ENCODE results near the gene GARIN3.
"Not testable (repeated sequence)": the region's sequence is repeated elsewhere in the genome, so short reads cannot be mapped to it uniquely, and the experiment has no call there.

Gene GARIN3

DNA sequence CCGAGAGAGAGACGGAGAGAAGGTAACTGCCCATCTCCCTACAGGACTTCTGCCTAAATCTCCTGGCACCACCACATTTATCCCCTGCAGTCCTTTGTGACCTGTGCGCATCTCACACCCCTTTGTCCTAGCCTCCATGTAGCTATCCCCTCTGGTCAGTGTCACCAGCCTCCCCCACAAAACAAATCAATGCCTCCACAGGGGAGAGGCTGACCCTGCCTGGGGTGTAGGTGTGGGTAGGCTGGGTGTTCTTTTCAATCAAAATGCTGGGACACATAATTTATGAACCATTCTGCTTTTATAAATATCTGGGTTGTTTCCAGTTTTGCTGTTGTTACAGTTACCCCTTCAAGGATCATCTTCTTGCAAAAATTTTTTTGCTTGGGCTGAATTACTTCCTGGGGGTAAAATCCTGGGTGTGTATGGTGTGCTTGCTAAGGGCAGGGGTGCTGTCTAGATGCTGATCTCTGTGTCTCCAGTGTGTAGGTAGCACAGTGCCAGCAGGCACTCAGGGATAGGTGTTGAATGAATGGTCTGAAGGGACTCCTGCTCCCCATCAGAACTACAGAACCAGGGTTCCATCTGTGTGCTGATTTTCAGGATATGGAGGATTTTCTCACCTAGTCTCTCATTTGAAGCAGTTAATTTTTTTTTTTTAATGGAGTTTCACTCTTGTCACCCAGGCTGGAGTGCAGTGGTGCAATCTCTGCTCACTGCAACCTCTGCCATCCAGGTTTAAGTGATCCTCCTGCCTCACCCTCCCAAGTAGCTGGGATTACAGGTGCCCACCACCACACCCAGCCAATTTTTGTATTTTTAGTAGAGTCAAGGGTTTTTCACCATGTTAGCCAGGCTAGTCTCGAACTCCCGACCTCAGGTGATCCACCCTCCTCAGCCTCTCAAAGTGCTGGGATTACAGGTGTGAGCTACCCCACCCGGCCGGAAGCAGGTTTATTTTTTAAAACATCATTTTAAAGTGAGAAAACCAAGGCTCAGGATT is at the start of gene GARIN3:
Gene GARIN3, minus strand, starts transcription at position 51 of the 1,000 bp plus-strand sequence. CDS start 96 bp downstream, outside the sequence.
- H3K4me3 ChIP-seq (ENCODE audit: insufficient read length, low read depth), result no peak within 1 kb of the TSS
- no peaks in the 10 kb centered on the region for H3K4me1 ChIP-seq (ENCODE audit: insufficient read depth, insufficient read length)
- no peaks in the 10 kb centered on the region for H3K27me3 ChIP-seq (ENCODE audit: insufficient read depth, insufficient read length)
- H3K9me3 ChIP-seq (ENCODE audit: insufficient read depth, low read length), result 0 out of 2 replicates have a peak, but pooled peaks cover 8% of the 10 kb centered on the region
- no peak for DNase-seq (ENCODE audit: low read depth, low spot score)
- no peak for TF ChIP-seq ZNF274 (IDR thresholded peaks at IDR 0.05; ENCODE audit: low read depth, low read length)
- no peak for TF ChIP-seq SUZ12 (IDR thresholded peaks at IDR 0.05; ENCODE audit: extremely low read depth, insufficient read depth, insufficient read length)
- TF ChIP-seq YY1 (IDR thresholded peaks at IDR 0.05; ENCODE audit: insufficient read depth, insufficient read length), result no peak
- no peaks in the 10 kb centered on the region for H3K36me3 ChIP-seq (ENCODE audit: insufficient read depth, insufficient read length, low read length)
- H3K9ac ChIP-seq (ENCODE audit: insufficient read length, low read depth), result no peak within 1 kb of the TSS

- no peaks in the 10 kb centered on the region for H3K9me3 ChIP-seq (ENCODE audit: insufficient read depth, low read length)
- H3K27me3 ChIP-seq (ENCODE audit: insufficient read depth, insufficient read length), result no peaks in the 10 kb centered on the region
- no peaks in the 10 kb centered on the region for H3K36me3 ChIP-seq (ENCODE audit: insufficient read depth, insufficient read length, low read length)
- H3K9ac ChIP-seq (ENCODE audit: insufficient read length, low read depth), result no peak overlapping the region
- DNase-seq (ENCODE audit: low read depth, low spot score), result no peak
- no peaks in the 10 kb centered on the region for H3K4me1 ChIP-seq (ENCODE audit: insufficient read depth, insufficient read length)
- no peak overlapping the region for H3K4me3 ChIP-seq (ENCODE audit: insufficient read length, low read depth)
- no peak for TF ChIP-seq ZNF274 (IDR thresholded peaks at IDR 0.05; ENCODE audit: low read depth, low read length)
- no peak for TF ChIP-seq YY1 (IDR thresholded peaks at IDR 0.05; ENCODE audit: insufficient read depth, insufficient read length)
- no peak for TF ChIP-seq SUZ12 (IDR thresholded peaks at IDR 0.05; ENCODE audit: extremely low read depth, insufficient read depth, insufficient read length)
Observed at GRCh38 chr5:157215514-157216167, 49.6 kb upstream of the GARIN3 start.

- Histone ChIP-seq H3K4me3 (ENCODE audit: insufficient read length, low read depth) (no peak overlapping the region), H3K4me1 (ENCODE audit: insufficient read depth, insufficient read length) (no peaks in the 10 kb centered on the region), H3K27me3 (ENCODE audit: insufficient read depth, insufficient read length) (no peaks in the 10 kb centered on the region), H3K36me3 (ENCODE audit: insufficient read depth, insufficient read length, low read length) (no peaks in the 10 kb centered on the region), H3K9me3 (ENCODE audit: insufficient read depth, low read length) (no peaks in the 10 kb centered on the region), H3K9ac (ENCODE audit: insufficient read length, low read depth) (no peak overlapping the region)
- TF ChIP-seq ZNF274 (IDR thresholded peaks at IDR 0.05; ENCODE audit: low read depth, low read length), result no peak
- no peak for TF ChIP-seq SUZ12 (IDR thresholded peaks at IDR 0.05; ENCODE audit: extremely low read depth, insufficient read depth, insufficient read length)
- no peak for TF ChIP-seq YY1 (IDR thresholded peaks at IDR 0.05; ENCODE audit: insufficient read depth, insufficient read length)
- no peak for DNase-seq (ENCODE audit: low read depth, low spot score)
Observed at GRCh38 chr5:157214861-157215513, 48.9 kb upstream of the GARIN3 start.

- DNase-seq (ENCODE audit: low read depth, low spot score), result no peak
- Histone ChIP-seq H3K4me3 (ENCODE audit: insufficient read length, low read depth) (no peak overlapping the region), H3K9ac (ENCODE audit: insufficient read length, low read depth) (no peak overlapping the region), H3K36me3 (ENCODE audit: insufficient read depth, insufficient read length, low read length) (no peaks in the 10 kb centered on the region), H3K4me1 (ENCODE audit: insufficient read depth, insufficient read length) (no peaks in the 10 kb centered on the region), H3K27me3 (ENCODE audit: insufficient read depth, insufficient read length) (no peaks in the 10 kb centered on the region), H3K9me3 (ENCODE audit: insufficient read depth, low read length) (no peaks in the 10 kb centered on the region)
- TF ChIP-seq ZNF274 (IDR thresholded peaks at IDR 0.05; ENCODE audit: low read depth, low read length) (no peak), YY1 (IDR thresholded peaks at IDR 0.05; ENCODE audit: insufficient read depth, insufficient read length) (no peak), SUZ12 (IDR thresholded peaks at IDR 0.05; ENCODE audit: extremely low read depth, insufficient read depth, insufficient read length) (no peak)
Observed at GRCh38 chr5:157214415-157214814, 48.4 kb upstream of the GARIN3 start.

- H3K27me3 ChIP-seq (ENCODE audit: insufficient read depth, insufficient read length), result no peaks in the 10 kb centered on the region
- DNase-seq (ENCODE audit: low read depth, low spot score), result no peak
- H3K9ac ChIP-seq (ENCODE audit: insufficient read length, low read depth), result no peak overlapping the region
- H3K9me3 ChIP-seq (ENCODE audit: insufficient read depth, low read length), result no peaks in the 10 kb centered on the region
- no peak for TF ChIP-seq SUZ12 (IDR thresholded peaks at IDR 0.05; ENCODE audit: extremely low read depth, insufficient read depth, insufficient read length)
- TF ChIP-seq YY1 (IDR thresholded peaks at IDR 0.05; ENCODE audit: insufficient read depth, insufficient read length), result no peak
- H3K36me3 ChIP-seq (ENCODE audit: insufficient read depth, insufficient read length, low read length), result no peaks in the 10 kb centered on the region
- H3K4me3 ChIP-seq (ENCODE audit: insufficient read length, low read depth), result no peak overlapping the region
- no peaks in the 10 kb centered on the region for H3K4me1 ChIP-seq (ENCODE audit: insufficient read depth, insufficient read length)
Observed at GRCh38 chr5:157213527-157214243, 47.6 kb upstream of the GARIN3 start.

GRCh38 chr5:157212307-157212706 is 46.2 kb upstream of the GARIN3 start:
- TF ChIP-seq SUZ12 (IDR thresholded peaks at IDR 0.05; ENCODE audit: extremely low read depth, insufficient read depth, insufficient read length), result no peak
- TF ChIP-seq YY1 (IDR thresholded peaks at IDR 0.05; ENCODE audit: insufficient read depth, insufficient read length), result no peak
- TF ChIP-seq ZNF274 (IDR thresholded peaks at IDR 0.05; ENCODE audit: low read depth, low read length), result no peak
- no peaks in the 10 kb centered on the region for H3K27me3 ChIP-seq (ENCODE audit: insufficient read depth, insufficient read length)
- H3K4me1 ChIP-seq (ENCODE audit: insufficient read depth, insufficient read length), result no peaks in the 10 kb centered on the region
- no peak overlapping the region for H3K9ac ChIP-seq (ENCODE audit: insufficient read length, low read depth)
- H3K4me3 ChIP-seq (ENCODE audit: insufficient read length, low read depth), result no peak overlapping the region
- no peaks in the 10 kb centered on the region for H3K9me3 ChIP-seq (ENCODE audit: insufficient read depth, low read length)
- no peaks in the 10 kb centered on the region for H3K36me3 ChIP-seq (ENCODE audit: insufficient read depth, insufficient read length, low read length)
- DNase-seq (ENCODE audit: low read depth, low spot score), result no peak

DNA sequence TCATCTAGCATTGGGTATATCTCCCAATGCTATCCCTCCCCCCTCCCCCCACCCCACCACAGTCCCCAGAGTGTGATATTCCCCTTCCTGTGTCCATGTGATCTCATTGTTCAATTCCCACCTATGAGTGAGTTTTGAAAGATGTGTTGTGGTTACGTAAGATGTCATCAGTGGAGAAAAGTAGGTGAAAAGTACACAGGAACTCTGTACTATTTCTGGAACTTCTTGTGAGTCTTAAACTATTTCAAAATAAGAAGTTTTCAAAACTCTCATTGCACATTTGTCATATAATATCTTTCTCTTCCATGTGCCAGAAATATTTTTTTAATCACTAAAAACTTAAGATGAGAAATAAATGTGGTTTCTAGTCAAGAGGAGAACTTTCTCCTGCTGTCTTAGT is 44.6 kb upstream of the GARIN3 start:
- not testable (repeated sequence) for H3K9me3 ChIP-seq (ENCODE audit: insufficient read depth, low read length); H3K4me1 ChIP-seq (ENCODE audit: insufficient read depth, insufficient read length); H3K27me3 ChIP-seq (ENCODE audit: insufficient read depth, insufficient read length); H3K4me3 ChIP-seq (ENCODE audit: insufficient read length, low read depth); H3K36me3 ChIP-seq (ENCODE audit: insufficient read depth, insufficient read length, low read length); H3K9ac ChIP-seq (ENCODE audit: insufficient read length, low read depth); DNase-seq (ENCODE audit: low read depth, low spot score)
